ENCODE measurements around the gene HYLS1.
"Not testable (repeated sequence)": the region's sequence is repeated elsewhere in the genome, so short reads cannot be mapped to it uniquely, and the experiment has no call there.

HYLS1 gene

DNA sequence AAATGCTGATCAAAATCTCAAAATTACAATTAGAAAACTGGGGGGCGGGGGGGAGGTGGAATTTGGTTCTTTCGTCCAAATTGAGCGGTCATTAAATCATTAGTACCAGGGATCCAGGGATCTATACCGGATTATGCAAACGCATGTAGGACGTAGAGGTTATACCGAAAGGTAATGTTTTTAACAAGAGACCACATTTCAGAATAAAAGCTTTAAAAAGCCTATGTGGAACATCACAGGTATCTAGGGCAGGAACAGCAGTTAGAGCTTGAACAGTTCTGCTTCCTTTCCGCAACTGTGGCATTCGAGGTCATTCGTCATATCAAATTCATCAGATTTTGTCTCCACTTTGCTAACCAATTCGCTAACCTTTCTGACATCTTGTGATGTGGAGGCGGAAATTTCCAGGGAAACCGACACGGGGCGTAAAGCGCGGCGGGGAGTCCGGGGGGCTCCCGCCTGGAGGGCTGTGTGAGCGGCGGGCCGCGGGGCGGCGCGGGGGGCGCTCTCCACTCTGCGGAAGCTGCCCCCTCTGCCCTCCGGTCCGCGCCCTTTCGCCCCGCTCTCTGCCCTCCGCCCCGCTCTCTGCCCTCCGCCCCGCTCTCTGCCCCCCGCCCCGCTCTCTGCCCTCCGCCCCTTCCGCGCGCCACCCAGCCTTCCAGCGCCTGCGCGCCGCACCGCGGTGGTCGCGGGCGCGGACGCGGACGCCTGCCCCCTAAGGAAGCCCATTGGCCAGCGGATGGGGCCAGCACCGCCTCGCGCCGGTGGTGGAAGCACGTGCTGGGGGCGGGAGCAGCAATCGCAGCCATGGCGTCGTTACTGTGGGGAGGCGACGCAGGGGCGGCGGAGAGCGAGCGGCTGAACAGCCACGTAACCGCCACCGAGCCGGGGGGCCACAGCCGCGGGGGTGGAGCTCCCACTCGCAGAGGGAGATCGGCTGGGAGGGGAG is 16.5 kb downstream of the HYLS1 start, which contains the start of gene DDX25:
Gene DDX25, plus strand, starts transcription at position 798 of the 949 bp plus-strand sequence. Its CDS starts 10 bp downstream, at position 808.
- H3K4me3 ChIP-seq (ENCODE audit: low read depth, low read length), result peak within 1 kb of the TSS; percentile 70
- DNase-seq (ENCODE audit: low read depth), result no peak
- TF ChIP-seq CTCF (IDR thresholded peaks at IDR 0.05; ENCODE audit: control insufficient read depth, extremely low read depth, insufficient read depth), result no peak

GRCh38 chr11:125904678-125905077 is 17.2 kb downstream of the HYLS1 start:
- TF ChIP-seq CTCF (IDR thresholded peaks at IDR 0.05; ENCODE audit: control insufficient read depth, extremely low read depth, insufficient read depth), result no peak
- no peak overlapping the region for H3K4me3 ChIP-seq (ENCODE audit: low read depth, low read length)
- DNase-seq (ENCODE audit: low read depth), result no peak

- DNase-seq (ENCODE audit: low read depth), result no peak
- H3K4me3 ChIP-seq (ENCODE audit: low read depth, low read length), result no peak overlapping the region
- no peak for TF ChIP-seq CTCF (IDR thresholded peaks at IDR 0.05; ENCODE audit: control insufficient read depth, extremely low read depth, insufficient read depth)
These were observed 22.9 kb downstream of the HYLS1 start for GRCh38 chr11:125910226-125910849.

GRCh38 chr11:125914601-125915000 is 27.1 kb downstream of the HYLS1 start:
- H3K4me3 ChIP-seq (ENCODE audit: low read depth, low read length); DNase-seq (ENCODE audit: low read depth): not testable (repeated sequence)

DNA sequence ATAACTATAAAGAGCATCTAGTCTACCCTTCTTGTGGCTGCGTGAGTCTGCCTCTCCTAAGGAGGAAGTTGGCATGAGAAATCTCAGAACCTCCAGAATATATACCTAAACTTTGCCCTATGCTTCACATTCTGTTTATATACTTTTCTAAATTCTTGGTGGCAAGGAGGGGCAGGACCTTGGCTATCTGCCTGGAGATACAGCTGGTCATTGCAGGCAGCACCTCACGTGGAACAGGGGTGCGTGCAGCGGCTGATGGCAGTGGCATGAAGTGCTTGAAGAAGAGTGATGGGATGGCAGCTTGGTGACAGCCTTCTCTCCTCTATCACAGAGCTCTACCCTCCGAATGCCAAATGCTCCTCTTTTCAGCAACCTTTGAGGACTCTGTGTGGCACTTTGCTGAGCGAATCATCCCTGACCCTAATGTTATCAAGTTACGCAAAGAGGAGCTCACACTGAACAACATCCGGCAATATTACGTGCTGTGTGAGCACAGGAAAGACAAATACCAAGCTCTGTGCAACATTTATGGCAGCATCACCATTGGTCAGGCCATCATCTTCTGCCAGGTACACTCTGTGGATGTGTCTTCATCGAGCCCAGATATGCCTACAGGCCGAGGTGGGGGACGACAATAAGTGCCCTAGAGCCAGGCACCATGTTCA is 29.3 kb downstream of the HYLS1 start:
- no peak for TF ChIP-seq CTCF (IDR thresholded peaks at IDR 0.05; ENCODE audit: control insufficient read depth, extremely low read depth, insufficient read depth)
- no peak for DNase-seq (ENCODE audit: low read depth)
- H3K4me3 ChIP-seq (ENCODE audit: low read depth, low read length), result no peak overlapping the region

GRCh38 chr11:125918140-125918840 is 30.8 kb downstream of the HYLS1 start:
- no peak overlapping the region for H3K4me3 ChIP-seq (ENCODE audit: low read depth, low read length)
- DNase-seq (ENCODE audit: low read depth), result no peak
- no peak for TF ChIP-seq CTCF (IDR thresholded peaks at IDR 0.05; ENCODE audit: control insufficient read depth, extremely low read depth, insufficient read depth)

All from LNCaP clone FGC (cell line).